ENCODE data around the gene TERT. TPM values are rescaled to one million over a fixed set of nuclear protein-coding genes. Genes with fewer than 3 reads are reported as not detected.
"Not testable (repeated sequence)": the region's sequence is repeated elsewhere in the genome, so short reads cannot be mapped to it uniquely, and the experiment has no call there.

TERT gene
- polyA plus RNA-seq, 4 donors = 0.20 to 0.56 (median 0.39) TPM

DNA sequence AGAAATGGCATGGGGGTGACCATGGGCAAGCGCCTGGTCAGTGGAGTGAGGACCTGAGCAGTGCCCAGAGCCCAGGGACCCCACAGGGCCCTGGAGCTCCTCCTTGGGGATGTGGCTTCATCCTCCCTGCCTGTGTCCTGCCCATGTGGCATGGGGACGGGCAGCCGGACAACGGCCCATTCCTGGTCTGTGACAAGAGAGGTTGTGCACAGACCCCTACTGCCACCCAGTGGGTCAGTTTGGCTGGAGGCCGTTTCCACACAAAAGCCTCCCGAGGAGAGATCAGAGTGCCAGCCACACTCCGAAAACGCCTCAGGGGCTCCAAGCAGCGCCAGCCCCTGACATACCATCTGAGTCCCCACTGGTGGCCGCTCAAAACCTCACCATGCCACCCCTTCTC is 49.9 kb downstream of the TERT start:
- DNase-seq (ENCODE audit: low read depth in 4 of 4, low spot score in 2 of 4) = no peak

DNA sequence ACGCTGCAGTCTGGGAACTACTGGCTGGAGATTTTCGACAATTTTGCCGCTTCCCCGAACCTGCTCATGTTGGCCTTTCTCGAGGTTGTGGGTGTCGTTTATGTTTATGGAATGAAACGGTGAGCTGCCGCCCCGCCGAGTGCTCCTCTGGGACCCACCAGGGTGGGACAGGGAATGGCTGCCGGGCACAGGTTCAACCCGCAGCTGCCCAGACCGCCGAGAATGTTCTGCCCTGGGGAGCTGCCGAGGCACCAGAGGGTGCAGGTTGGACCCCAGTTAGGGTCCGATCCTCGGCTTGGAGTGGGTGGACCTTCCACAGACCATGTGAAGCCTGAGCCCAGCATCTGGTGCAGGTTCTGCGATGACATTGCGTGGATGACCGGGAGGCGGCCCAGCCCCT is 50.6 kb downstream of the TERT start:
- DNase-seq (ENCODE audit: low read depth in 4 of 4, low spot score in 2 of 4) = no peak

DNA sequence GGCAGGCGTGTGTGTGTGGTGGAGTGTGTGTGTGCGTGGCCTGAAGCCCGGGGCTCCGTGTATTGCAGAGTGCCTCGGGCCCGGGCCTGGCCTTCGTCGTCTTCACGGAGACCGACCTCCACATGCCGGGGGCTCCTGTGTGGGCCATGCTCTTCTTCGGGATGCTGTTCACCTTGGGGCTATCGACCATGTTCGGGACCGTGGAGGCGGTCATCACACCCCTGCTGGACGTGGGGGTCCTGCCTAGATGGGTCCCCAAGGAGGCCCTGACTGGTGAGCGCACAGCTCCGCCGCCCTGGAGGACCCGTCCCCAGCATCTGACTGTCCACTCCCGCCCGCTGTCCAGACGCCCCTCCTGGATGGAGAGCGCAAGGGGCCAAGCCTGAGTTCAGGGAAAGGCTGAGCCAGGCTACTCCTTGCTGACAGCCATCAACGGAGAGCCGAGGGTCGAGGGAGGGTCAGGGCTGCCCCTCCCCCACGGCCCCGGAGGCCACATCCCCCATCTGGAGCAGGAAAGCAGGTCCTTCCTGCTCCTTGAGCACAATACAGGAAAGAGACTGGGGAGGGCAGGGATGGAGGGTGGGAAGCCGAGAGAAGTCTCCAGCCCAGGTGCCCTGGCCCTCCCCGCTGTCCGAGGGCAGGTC is 51.3 kb downstream of the TERT start:
- DNase-seq (ENCODE audit: low read depth in 4 of 4, low spot score in 2 of 4) = no peak

DNA sequence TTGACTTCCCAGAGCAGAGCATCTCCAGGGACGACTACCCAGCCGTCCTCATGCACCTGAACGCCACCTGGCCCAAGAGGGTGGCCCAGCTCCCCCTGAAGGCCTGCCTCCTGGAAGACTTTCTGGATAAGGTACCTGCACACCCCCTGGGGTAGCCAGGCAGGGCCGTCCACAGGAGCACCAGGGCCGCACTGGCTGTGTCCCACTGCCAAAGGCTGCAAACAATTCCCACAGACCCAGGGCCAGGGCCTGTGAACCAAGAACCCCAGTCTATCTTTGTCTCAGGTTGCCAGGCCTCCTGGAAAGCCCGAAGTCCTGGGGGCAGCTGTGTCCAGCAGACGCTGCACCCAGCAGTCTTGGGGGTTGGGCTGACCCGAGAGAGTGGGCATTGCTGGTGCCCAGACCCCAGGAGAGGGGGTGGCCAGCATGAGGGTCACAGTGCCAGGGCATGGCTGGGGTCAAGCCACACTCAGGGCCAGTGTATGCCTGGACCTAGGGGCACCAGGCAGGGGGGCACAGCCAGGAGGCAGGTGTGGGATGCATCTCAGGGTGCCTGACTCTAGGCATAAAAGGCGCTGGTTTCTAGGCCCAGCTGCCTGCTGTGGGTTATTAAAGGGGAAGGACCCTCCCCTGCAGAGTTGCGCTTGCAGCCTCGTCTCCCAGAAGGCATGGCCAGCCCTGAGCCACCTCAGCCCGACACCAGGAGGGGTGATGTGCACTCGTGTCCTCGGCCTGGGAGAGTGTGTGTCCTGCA is 52.0 kb downstream of the TERT start:
- no peak for DNase-seq (ENCODE audit: low read depth in 4 of 4, low spot score in 2 of 4)

DNA sequence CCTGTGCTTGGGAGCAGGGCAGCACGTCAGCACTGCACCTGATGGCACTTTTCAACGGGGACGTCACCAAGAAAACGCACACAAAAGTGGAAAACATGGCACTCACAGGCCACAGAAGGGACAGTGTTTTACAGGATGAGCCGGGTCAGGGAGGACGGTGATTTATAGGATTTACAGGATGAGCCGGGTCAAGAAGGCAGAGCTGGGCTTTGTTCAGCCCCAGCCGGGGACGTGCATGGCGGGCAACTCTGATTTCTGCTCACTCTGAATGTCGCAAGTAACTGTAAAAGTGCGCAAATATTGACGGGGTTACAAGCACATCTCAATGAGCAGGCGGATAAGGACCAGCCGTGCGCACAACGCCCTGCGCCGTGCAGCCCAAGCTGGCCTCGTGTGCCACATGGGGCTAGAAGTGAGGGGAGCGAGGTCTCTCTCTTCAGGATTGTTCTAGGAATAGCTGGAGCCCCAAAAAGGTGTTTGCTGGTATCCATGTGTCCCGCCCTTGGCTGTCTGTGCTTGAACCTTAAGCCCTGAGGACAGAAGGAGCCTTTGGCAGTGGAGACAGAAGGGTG is 53.3 kb downstream of the TERT start:
- no peak for DNase-seq (ENCODE audit: low read depth in 4 of 4, low spot score in 2 of 4)

DNA sequence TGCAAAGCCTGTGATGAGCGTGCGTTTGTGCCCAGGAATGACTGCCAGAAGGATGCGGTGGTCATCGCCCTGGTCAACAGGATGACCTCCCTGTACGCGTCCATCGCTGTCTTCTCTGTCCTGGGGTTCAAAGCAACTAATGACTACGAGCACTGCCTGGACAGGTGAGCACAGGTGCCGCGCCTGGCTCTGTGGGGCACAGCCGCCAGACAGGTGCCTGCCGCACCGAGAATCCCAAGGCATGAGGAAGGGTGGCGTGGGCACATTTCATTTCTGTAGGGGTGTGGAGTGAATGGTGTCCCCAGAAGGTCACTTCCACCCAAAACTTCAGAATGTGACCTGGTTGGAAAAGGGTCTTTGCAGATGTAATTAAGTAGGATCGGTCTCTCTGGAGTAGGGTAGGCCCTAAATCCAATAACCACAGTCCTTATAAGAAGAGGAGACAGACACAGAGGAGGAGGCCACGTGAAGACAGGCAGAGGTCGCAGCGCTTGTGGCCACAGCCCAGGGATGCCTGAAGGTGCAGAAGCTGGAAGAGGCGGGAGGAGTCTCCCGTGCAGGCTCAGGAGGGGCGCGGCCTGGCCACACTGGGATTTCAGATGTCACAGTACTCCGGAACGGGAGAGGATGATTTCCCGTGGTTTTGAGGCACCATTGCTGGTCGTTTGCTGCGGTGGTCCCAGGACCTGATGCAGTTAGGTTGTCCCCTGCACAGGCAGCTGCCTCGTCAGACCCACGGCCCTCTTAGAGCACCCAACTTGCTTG is 54.2 kb downstream of the TERT start:
- DNase-seq (ENCODE audit: low read depth in 4 of 4, low spot score in 2 of 4) = no peak

DNA sequence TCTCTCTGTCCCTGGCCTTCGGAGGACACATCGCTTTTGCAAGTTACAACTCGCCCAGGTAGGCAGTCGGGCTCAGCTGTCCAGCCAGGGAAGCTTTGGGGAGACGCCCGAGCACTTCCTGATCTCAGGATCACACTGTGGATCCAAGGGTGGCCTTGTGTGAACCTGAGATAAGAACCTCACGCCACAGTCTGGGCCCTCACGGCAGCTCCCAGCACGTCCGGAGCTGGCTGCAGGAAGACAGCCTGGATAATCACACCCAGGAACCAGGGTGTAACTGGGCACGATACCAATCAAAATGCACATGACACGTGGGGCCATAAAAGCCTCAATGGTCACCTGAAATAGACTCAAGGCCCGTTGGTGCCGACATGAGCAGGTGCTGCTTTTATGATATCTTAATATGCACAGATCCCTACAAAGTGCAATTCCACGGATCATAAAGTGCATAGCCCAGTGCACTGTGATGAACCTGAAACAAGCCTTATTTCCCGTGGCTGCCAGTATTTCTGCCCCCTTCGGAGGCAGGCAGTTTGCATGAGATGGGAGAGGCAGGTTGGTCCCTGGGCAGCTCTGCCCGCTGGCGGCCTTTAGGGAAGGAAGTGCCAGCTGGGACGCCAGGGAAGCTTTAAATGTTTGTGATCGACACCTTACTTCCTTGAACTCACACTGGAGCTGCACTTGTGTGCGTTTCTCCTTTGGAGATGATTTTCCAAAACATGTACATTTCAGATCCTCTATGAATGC is 55.2 kb downstream of the TERT start:
- no peak for DNase-seq (ENCODE audit: low read depth in 4 of 4, low spot score in 2 of 4)

DNA sequence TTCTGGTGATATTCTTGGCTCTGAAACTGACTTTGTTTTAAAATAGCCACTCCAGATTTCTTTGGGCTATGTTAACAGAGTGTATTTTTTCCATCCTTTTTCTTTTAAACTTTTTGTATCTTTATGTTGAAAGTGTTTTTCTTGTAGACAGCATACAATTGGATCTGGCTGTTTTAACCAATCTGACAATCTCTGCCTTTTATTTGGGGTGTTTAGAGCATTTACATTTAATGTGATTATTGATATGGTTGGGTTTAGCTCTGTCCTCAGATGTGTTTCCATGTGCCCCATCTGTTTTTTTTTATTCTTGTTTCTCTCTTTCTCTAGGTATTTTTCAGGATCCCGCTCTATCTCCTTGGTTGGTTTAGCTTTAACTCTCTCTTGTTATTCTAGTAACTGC is 59.0 kb downstream of the TERT start:
- no peak for DNase-seq (ENCODE audit: low read depth in 4 of 4, low spot score in 2 of 4)

DNA sequence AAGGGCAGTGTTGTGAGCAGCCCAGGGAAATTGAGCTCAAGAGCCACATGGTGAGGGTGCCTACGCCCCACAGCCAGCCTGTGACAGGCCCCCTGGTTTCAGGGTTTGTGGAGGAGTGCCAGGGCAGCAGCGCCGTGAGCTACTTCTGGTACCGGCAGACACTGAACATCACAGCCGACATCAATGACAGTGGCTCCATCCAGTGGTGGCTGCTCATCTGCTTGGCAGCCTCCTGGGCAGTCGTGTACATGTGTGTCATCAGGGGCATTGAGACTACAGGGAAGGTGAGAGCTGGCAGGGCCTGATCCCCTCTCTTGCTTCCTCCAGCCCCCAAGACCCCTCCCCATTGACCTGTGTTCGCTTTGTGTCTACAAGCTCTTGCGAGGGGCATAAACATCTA is 59.5 kb downstream of the TERT start:
- no peak for DNase-seq (ENCODE audit: low read depth in 4 of 4, low spot score in 2 of 4)

DNA sequence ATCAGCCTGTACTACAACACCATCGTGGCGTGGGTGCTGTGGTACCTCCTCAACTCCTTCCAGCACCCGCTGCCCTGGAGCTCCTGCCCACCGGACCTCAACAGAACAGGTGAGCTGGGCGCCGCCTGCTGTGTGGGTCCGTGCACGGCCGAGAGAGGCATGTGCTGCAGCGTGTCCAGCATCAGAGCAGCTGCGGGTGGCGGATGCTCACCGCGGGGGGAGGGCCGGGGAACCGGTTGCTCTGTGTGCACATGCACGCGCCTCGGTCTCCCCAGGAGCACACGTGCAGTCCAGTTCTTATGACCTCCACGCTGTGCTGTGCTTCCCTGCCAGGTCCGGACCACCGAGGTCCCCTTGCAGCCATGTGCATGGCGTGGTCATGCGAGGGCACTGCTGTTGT is 62.1 kb downstream of the TERT start:
- no peak for DNase-seq (ENCODE audit: low read depth in 4 of 4, low spot score in 2 of 4)

DNA sequence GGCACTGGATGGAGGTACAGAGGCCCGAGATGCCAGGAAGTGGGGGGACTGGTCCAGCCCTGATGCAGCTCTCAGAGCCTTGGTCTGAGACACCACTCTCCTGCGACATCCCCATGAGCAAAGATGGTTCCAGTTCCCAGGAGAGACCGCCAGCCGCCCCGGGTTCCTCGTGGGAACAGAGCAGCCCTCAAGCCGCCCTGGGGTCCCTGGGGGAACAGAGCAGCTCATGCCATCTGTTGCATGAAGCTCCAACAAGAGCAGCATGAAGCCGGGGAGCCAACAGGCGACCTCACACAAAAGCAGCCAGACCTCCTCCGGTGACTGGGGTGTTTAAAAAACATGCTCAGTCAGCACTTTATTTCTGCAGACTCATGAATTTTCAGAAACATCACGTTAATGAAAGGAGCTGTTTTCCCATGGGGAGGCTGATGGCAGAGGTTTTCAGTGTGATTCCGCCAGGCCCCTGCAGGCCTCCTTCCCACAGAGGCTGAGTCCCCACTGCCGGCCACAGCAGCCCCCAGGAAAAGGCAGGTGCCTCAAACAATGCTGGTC is 63.4 kb downstream of the TERT start:
- DNase-seq (ENCODE audit: low read depth in 4 of 4, low spot score in 2 of 4) = no peak

DNA sequence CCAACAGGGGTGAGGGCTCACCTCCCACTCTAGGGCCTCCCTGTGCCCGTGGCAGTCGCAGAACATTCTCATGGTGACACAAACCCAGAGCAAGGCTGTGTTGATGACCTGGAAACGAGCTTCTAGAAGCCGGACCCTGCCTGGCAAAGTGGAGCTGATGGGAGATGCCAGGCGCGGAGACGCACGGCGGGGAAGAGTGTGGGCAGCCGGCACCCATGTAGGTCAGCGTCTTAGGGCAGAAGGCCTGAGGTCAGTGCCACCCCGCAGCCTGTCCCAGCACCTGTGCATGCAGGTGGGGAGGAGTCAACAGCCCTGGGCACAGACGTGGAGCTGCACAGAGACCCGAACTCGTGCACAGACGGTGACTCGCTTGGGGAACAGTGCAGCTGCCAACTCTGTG is 64.3 kb downstream of the TERT start:
- no peak for DNase-seq (ENCODE audit: low read depth in 4 of 4, low spot score in 2 of 4)

DNA sequence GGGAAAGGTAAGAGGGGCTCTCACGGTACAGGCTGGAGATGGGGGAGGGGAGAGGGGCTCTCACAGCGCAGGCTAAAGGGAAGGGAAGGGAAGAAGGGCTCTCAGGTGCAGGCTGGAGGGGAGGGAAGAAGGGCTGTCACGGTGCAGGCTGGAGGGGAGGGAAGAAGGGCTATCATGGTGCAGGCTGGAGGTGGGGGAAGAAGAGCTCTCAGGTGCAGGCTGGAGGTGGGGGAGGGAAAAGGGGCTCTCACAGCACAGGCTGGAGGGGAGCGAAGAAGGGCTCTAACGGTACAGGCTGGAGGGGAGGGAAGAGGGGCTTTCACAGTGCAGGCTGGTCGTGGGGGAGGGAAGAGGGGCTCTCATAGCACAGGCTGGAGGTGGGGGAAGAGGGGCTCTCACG is 65.0 kb downstream of the TERT start:
- no peak for DNase-seq (ENCODE audit: low read depth in 4 of 4, low spot score in 2 of 4)

DNA sequence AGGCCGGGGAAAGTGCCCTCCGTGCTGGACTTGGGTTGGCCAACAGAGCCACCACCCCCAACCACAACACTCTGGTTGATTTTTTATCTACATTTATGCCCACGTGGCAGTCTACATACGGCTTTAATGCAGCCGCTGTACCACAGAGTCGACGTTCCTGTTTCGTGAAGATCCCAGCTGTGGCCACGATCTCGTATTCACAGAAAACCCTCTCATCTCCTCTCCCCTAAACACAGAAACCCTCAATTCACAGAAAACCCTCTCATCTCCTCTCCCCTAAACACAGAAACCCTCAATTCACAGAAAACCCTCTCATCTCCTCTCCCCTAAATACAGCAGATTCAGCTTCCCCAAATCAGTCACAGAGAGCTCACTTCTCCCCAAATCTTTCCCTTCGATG is 65.8 kb downstream of the TERT start:
- DNase-seq (ENCODE audit: low read depth in 4 of 4, low spot score in 2 of 4) = not testable (repeated sequence)

DNA sequence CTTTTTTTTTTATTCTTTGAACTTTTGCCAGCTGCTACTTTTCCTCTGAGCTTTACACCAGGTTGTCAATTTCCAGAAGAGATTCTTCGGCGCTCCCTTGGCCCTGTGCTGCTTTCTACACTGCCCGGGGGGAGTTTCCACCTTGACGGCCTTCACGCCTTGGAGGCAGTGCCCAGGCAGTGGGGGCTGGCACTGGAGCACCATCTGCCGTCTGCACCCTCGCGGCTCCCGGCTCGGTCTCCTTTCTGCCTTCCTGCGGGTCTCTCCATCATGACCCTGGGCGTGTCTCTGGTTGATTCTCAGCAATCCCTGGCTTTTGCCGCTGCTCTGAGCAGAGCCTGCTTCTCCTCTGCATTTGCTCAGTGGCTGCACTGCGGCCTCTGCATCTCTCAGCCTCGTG is 66.7 kb downstream of the TERT start:
- DNase-seq (ENCODE audit: low read depth in 4 of 4, low spot score in 2 of 4) = no peak

DNA sequence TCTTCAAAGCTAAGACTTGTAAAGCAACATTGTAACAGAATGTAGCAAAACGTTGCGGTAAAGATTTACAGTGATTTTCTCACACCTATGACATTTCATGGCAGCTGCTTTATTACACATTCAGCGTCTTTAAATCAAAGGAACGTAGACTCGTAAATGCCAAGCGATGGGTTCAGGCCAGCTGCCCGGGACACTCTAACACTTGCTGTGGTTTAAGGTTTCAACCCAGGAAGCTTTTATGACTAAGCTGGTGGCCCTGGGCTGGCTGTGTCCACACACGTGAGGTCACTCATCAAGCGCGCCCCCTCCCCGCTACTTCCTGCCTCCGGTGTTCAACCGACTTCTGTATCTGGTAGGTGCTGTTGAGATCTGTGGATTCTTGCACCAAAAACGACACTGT is 67.2 kb downstream of the TERT start:
- DNase-seq (ENCODE audit: low read depth in 4 of 4, low spot score in 2 of 4) = peak in 3 of 4 donors; percentile 47 to 53 (median 49)

DNA sequence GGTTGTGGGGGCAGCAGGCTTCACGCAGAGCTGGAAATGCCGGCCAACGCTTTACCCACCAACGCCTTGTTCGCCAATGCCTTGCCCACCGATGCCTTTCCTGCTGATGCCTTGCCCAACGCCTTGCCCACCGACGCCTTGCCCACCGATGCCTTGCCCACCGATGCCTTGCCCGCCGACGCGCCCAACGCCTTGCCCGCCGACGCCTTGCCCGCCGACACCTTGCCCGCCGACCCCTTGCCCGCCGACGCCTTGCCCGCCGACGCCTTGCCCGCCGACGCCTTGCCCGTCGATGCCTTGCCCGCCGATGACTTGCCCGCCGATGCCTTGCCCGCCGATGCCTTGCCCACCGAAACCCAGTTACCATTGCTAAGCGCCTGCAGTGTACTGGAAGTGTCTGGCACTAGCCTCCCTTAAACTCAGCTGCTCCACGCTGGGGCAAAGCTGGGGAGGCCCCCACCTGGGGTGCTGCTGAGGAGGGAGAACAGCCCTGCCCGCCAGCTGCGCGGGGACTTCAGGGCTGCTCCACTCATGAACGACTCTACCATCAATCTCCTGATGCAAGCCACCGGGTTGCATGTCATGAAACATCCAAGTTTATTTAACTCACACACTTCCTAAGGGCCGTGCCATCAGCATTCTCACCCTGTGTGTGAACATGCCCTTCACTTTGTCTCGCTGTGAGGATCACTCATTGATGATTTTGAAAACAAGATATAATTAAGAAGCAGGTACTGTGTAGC is 67.9 kb downstream of the TERT start:
- DNase-seq (ENCODE audit: low read depth in 4 of 4, low spot score in 2 of 4) = no peak

DNA sequence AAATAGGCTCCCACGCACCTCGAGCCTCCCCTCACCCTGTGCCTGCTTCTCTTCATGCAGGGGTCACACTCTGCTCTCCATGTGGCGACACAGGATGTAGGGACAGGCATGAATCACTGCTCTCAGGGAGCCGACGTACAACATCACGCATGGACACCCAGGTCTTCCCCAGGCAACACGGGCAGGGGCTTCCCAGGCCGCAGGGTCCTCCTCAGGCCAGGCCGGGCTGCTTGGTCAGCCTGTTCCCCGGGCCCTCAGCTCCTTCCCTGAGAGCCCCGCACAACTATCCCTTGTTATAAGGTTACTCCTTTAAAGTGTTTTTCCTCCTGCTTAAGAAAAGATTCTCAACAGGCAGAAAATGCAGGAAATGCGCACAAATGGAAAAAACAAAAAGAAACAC is 68.6 kb downstream of the TERT start:
- no peak for DNase-seq (ENCODE audit: low read depth in 4 of 4, low spot score in 2 of 4)

DNA sequence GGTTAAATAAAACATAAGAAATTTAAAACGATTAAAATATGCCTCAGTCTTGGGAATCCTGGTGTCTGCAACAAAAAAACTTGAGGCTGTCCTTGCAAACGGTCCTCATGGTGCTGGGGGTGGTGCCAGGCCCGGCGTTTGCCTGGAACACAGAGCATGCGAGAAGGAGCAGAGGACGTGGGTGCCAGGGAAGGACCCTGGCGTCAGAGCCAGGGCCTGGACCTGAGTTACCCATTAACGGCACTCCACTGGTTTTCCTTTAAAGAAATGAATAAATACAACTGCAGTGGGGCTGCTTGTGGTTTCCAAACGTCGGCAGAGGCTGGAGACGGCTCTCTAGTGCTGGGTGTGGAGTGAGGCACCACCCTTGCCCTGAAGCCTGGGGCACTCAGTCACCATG is 69.8 kb downstream of the TERT start, which contains the start of gene SLC6A18:
SLC6A18 (plus strand) TSS at position 301 of the 400 bp plus-strand sequence; CDS start at position 398, 97 bp downstream.
- DNase-seq (ENCODE audit: low read depth in 4 of 4, low spot score in 2 of 4) = no peak

DNA sequence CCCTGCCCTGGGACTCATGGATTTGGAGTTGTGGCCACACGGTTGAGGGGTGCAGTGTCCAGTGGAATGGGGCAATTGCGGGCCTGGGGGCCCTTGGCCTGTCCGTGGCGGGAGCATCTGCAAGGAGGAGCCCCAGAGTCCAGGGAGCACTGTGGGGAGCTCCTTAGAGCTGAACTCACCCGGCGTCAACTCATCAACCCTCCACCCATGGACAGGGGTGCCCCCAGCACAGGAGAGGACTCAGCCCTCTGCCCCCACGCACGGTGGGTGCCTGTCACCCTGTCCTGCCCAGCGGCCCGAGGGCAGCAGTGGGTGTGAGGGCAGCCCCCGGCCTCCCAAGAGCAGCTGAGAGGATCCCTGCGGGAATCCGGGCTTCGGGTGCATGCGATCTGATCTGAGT is 70.2 kb downstream of the TERT start:
- no peak for DNase-seq (ENCODE audit: low read depth in 4 of 4, low spot score in 2 of 4)

Measured in left renal cortex interstitium (tissue), 4 donors.